B cell (primary cell): Measurements from ENCODE around the gene KIRREL3. TPM values are rescaled to one million over a fixed set of nuclear protein-coding genes. Genes with fewer than 3 reads are reported as not detected.

Experiments
- ATAC-seq: fragments of 200-7000 bp; cut with Tn5 transposase; one replicate; pipeline ENCODE4 v1.10.0; 2021; ENCODE audit warnings: low read depth, mild to moderate bottlenecking, moderate number of reproducible peaks, moderate library complexity
- CTCF ChIA-PET: fragments of 350-600 bp; sonication (Branson Sonifier 250); formaldehyde crosslinking; loops from one replicate; lab custom pipeline; 2021; ENCODE audit warnings: antibody characterized with exemption, inconsistent platforms; lab: Charles Lee
- POLR2A ChIA-PET: fragments of 350-600 bp; sonication (Branson Sonifier 250); formaldehyde crosslinking; loops from one replicate; lab custom pipeline; 2021; ENCODE audit warnings: antibody characterized with exemption; lab: Charles Lee
- DNase-seq: peaks from one replicate; pipeline ENCODE4 v3.0.0; 2013
- H2AFZ ChIP-seq: 2 replicates; pipeline ENCODE4 v1.6.1; 2012; ENCODE audit warnings: mild to moderate bottlenecking, low read depth, low read length; ENCODE audit not compliant: insufficient read depth, poor library complexity, severe bottlenecking
- H3K27ac ChIP-seq, 2 donors: 1 replicate in 1 of 2; 2 replicates in 1 of 2; pipeline ENCODE4 v1.5.1; 2012 to 2013; ENCODE audit warnings: low read length in 2 of 2, mild to moderate bottlenecking in 2 of 2, moderate library complexity in 1 of 2
- H3K27me3 ChIP-seq, 4 experiments: fragments of 200-600 bp in 1 of 4; sonication (generic) in 1 of 4; replicated peaks in 1 of 4; 1 replicate in 2 of 4; 2 replicates in 2 of 4; pipeline versions ENCODE4 v1.6.1 to v1.7.0; 2013 to 2016; ENCODE audit warnings: low read length in 3 of 4, mild to moderate bottlenecking in 2 of 4, mixed read lengths in 1 of 4, moderate library complexity in 1 of 4; ENCODE audit not compliant: insufficient read depth in 4 of 4, control insufficient read depth in 3 of 4; ENCODE audit errors: control extremely low read depth in 1 of 4
- H3K36me3 ChIP-seq, 2 experiments: replicated peaks in 1 of 2; 1 replicate in 1 of 2; 2 replicates in 1 of 2; pipeline versions ENCODE4 v1.6.1 to v1.7.1; 2013; ENCODE audit warnings: low read length in 1 of 2; ENCODE audit not compliant: insufficient read depth in 2 of 2, control insufficient read depth in 1 of 2; ENCODE audit errors: control extremely low read depth in 1 of 2, extremely low read depth in 1 of 2
- H3K4me1 ChIP-seq, 2 donors: fragments of 200-600 bp in 1 of 2; sonication (generic) in 1 of 2; 1 replicate in 1 of 2; 2 replicates in 1 of 2; pipeline versions ENCODE4 v1.5.1 to v1.6.1; 2013 to 2017; ENCODE audit warnings: low read length in 2 of 2; ENCODE audit not compliant: control insufficient read depth in 2 of 2, insufficient read depth in 2 of 2
- H3K4me2 ChIP-seq: replicated peaks from 2 replicates; pipeline ENCODE3; 2012; ENCODE audit warnings: mild to moderate bottlenecking, low read depth, low read length; ENCODE audit not compliant: poor library complexity, severe bottlenecking
- H3K4me3 ChIP-seq, 5 experiments: fragments of 200-600 bp in 1 of 5; sonication (generic) in 1 of 5; 1 replicate in 3 of 5; 2 replicates in 2 of 5; pipeline versions ENCODE4 v1.5.1 to v1.7.0; 2011 to 2016; ENCODE audit warnings: low read length in 4 of 5, mild to moderate bottlenecking in 4 of 5, low read depth in 2 of 5, control low read depth in 1 of 5, moderate library complexity in 1 of 5; ENCODE audit not compliant: insufficient read depth in 1 of 5; ENCODE audit errors: control extremely low read depth in 1 of 5, extremely low read depth in 1 of 5
- H3K79me2 ChIP-seq: fragments of 200-600 bp; sonication (generic); one replicate; pipeline ENCODE4 v1.6.0; 2016; ENCODE audit warnings: low read length; ENCODE audit not compliant: control insufficient read depth, insufficient read depth
- H3K9ac ChIP-seq: fragments of 200-600 bp; sonication (generic); 2 replicates; pipeline ENCODE4 v1.6.1; 2017; ENCODE audit warnings: mild to moderate bottlenecking, low read length, moderate library complexity
- H3K9me3 ChIP-seq, 3 donors: one replicate each; pipeline versions ENCODE4 v1.6.1 to v1.7.1; 2013; ENCODE audit warnings: low read length in 2 of 3; ENCODE audit not compliant: control insufficient read depth in 2 of 3, insufficient read depth in 1 of 3; ENCODE audit errors: control extremely low read depth in 1 of 3
- H4K20me1 ChIP-seq: 2 replicates; pipeline ENCODE4 v1.6.0; 2012; ENCODE audit warnings: mild to moderate bottlenecking, low read length; ENCODE audit not compliant: insufficient read depth, control insufficient read depth, poor library complexity, severe bottlenecking
- H3K27ac Mint-ChIP-seq: one replicate; pipeline ENCODE4 v1.8.0; 2021; ENCODE audit warnings: mixed read lengths
- H3K27me3 Mint-ChIP-seq: one replicate; pipeline ENCODE4 v1.8.0; 2021; ENCODE audit warnings: mixed read lengths
- H3K4me1 Mint-ChIP-seq: one replicate; pipeline ENCODE4 v1.8.0; 2021; ENCODE audit warnings: mixed read lengths
- H3K4me3 Mint-ChIP-seq: one replicate; pipeline ENCODE4 v1.8.0; 2021; ENCODE audit warnings: mixed read lengths
- H3K9me3 Mint-ChIP-seq: one replicate; pipeline ENCODE4 v1.8.0; 2022; ENCODE audit warnings: mixed read lengths; ENCODE audit not compliant: insufficient read depth
- CTCF ChIP-seq: fragments of 200-600 bp; IDR thresholded peaks from one replicate; pipeline ENCODE4 v1.8.0; 2022; ENCODE audit warnings: antibody characterized with exemption, mild to moderate bottlenecking
- EZH2 ChIP-seq: IDR thresholded peaks from 2 replicates; pipeline ENCODE4 v1.6.1; 2012; ENCODE audit warnings: borderline replicate concordance, low read depth, mild to moderate bottlenecking, moderate library complexity, low read length; ENCODE audit not compliant: insufficient read depth, poor library complexity, severe bottlenecking
- WGBS: methylation state at CpG from one replicate; pipeline ENCODE4 v1.1.5; 2013; ENCODE audit warnings: missing lambda C conversion rate; ENCODE audit not compliant: insufficient coverage; 5-methylcytosine and 5-hydroxymethylcytosine counted together
- intact Hi-C: fragments of 100-400 bp; cut with micrococcal nuclease; formaldehyde crosslinking; loops from one replicate; pipeline ENCODE4 v1.10.0; 2022
- polyA plus RNA-seq: library from polyadenylated mRNA; depleted of rRNA; stranded (reverse); fragments of >200 nt; gene quantifications from 2 replicates; pipeline ENCODE4 v1.2.3, GENCODE V29; 2012
- total RNA-seq, 2 donors: library from RNA; stranded (reverse); fragments of 120-200 nt in 1 of 2; gene quantifications; 1 replicate in 1 of 2; 2 replicates in 1 of 2; pipeline versions ENCODE4 v1.2.3 to v1.2.4, GENCODE V29; 2013 to 2022

Gene KIRREL3
- total and polyA plus RNA-seq, 2 donors (not counting 1 experiment from before 2014, with no cell fraction given): not detected

GRCh38 chr11:126461996-126462395 lies 538.6 kb downstream of the KIRREL3 start:
- H2AFZ ChIP-seq: no peak overlapping the region
- WGBS: 93% methylated on average over 3 of the region's 6 CpGs
- DNase-seq (no peak), ATAC-seq (no peak)
- Mint-ChIP-seq H3K27me3 (peaks cover 12% of the 10 kb centered on the region), H3K4me3 (no peak overlapping the region), H3K9me3 (no peaks in the 10 kb centered on the region), H3K27ac (no peak overlapping the region), H3K4me1 (peaks cover 28% of the 10 kb centered on the region)
- H3K4me1 ChIP-seq: peaks cover 28 to 37% of the 10 kb centered on the region in 2 donors
- no peak overlapping the region for H3K4me2 ChIP-seq
- no peak for TF ChIP-seq CTCF
- no peak for TF ChIP-seq EZH2
- H3K4me3 ChIP-seq: no peak overlapping the region
- intact Hi-C loops: no loop called here
- H3K27me3 ChIP-seq: peaks cover 0 to 11% (median 1%) of the 10 kb centered on the region in 4 experiments
- no peaks in the 10 kb centered on the region for H3K79me2 ChIP-seq
- ChIA-PET POLR2A (no interaction called here), CTCF (interaction anchor here (2.6 kb wide), 1 partner anchor 19 kb away, joined by 10 read pairs; no protein-coding TSS in a partner anchor)
- H3K9ac ChIP-seq: no peak overlapping the region
- H3K27ac ChIP-seq: no peak overlapping the region
- no peaks in the 10 kb centered on the region for H4K20me1 ChIP-seq
- H3K9me3 ChIP-seq: peaks cover 0 to 9% (median 0%) of the 10 kb centered on the region in 3 donors
- no peaks in the 10 kb centered on the region for H3K36me3 ChIP-seq

- peaks cover 19% of the 10 kb centered on the region for H3K4me1 Mint-ChIP-seq
- intact Hi-C loops: no loop called here
- no peak for ATAC-seq
- WGBS: 87% methylated on average over 7 of the region's 8 CpGs
- H2AFZ ChIP-seq: no peak overlapping the region
- DNase-seq: no peak
- H3K79me2 ChIP-seq: no peaks in the 10 kb centered on the region
- no peak overlapping the region for H3K9ac ChIP-seq
- H4K20me1 ChIP-seq: no peaks in the 10 kb centered on the region
- peaks cover 0 to 11% (median 1%) of the 10 kb centered on the region in 4 experiments for H3K27me3 ChIP-seq
- no peak for TF ChIP-seq EZH2
- TF ChIP-seq CTCF: no peak
- peaks cover 0 to 9% (median 0%) of the 10 kb centered on the region in 3 donors for H3K9me3 ChIP-seq
- H3K27ac Mint-ChIP-seq: no peak overlapping the region
- no peaks in the 10 kb centered on the region for H3K36me3 ChIP-seq
- H3K9me3 Mint-ChIP-seq: no peaks in the 10 kb centered on the region
- H3K27me3 Mint-ChIP-seq: peaks cover 12% of the 10 kb centered on the region
- ChIA-PET CTCF (interaction anchor here (2.6 kb wide), 1 partner anchor 20 kb away, joined by 10 read pairs; no protein-coding TSS in a partner anchor), POLR2A (no interaction called here)
- H3K4me3 ChIP-seq: no peak overlapping the region
- no peak overlapping the region for H3K27ac ChIP-seq
- H3K4me3 Mint-ChIP-seq: no peak overlapping the region
- peaks cover 19 to 27% of the 10 kb centered on the region in 2 donors for H3K4me1 ChIP-seq
- H3K4me2 ChIP-seq: no peak overlapping the region
Measured at GRCh38 chr11:126461096-126461440, 539.5 kb downstream of the KIRREL3 start.
